SKM-1 treated with dmso at 0.1 percent for 144 hours (cell line): ENCODE measurements around the gene BNC1.

ENCODE experiments used
- DNase-seq: peaks from one replicate; lab custom pipeline; 2025; ENCODE audit not compliant: unreplicated experiment; lab: John Stamatoyannopoulos, UW

The BNC1 gene

DNA sequence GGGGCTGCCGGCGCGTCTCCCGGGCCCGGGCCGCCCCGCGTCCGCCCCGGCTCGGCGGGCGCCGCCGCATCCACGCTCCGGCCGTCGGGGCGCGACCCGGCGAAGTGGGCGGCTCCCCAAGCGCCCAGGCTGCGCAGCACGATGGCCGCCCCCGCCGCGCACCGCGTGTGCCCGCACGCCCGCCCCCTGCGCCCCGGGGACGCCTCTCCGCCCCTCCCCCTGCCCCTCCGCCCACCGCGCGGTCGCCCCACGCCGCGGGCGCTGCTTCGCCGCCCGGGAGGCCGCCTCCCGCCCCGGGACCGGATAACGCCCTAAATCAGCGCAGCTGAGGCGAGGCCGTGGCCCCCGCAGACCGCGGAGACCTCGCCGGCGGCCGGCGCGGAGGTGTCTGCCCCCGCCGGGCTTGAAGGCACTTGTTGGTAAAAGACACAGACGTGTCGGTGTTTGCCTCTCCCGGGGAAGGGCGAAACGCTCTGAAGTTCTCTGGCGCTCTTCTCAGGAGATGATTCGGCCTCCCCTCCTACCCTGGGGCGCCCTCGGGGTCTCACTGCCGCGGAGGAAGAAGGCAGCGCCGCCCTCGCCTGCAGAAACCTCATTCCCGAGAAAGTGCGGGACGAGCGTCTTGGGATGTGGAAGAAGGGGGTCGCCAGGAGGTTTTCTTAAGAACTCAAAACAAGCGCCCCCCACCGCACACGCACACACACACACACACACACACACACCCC, at the start of gene BNC1:
Gene BNC1, minus strand, starts transcription at position 106 of the 725 bp plus-strand sequence. Its CDS starts 36 bp downstream, at position 70.
- no peak for DNase-seq

- DNase-seq: no peak
Measured at GRCh38 chr15:83327041-83327440, 42.6 kb upstream of the BNC1 start.

DNA sequence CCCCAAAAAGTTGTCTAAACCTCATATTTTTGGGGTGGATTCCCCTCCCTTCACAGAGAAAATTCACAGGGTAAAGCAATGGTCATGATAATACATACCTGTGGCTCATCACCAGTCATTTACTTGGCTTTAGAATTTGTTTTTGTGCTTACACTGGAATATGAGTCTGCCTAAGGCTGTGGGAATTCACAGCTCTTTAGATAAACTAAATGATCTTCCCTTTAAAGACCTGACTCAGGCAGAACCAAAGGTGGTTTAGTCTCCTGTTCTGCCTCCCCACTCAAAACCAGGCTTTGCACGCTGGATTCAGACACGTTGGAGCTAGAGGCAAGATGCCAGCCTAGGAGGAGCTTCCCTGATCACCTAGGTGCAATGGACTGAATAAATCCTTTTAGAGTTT, 40.3 kb upstream of the BNC1 start:
- no peak for DNase-seq

DNA sequence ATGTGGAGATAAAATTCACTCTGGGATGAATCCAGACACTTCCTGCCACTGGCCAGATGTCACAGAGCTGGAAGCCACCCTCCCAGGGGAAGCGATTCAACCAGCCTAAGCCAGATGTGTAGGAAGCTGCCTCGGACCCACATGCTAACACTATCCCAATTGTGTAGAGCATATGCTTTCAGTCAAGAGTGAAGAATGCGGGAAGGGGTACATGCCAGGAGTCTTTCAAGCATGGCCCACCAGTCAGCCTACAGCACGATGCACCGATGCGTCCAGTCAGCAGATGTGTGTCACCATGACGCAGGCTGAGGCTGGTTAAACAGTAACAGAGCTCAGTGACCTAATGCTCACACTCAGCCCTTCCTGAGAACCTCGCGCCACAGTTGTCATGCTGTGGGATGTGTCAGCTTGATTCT, 38.8 kb upstream of the BNC1 start:
- DNase-seq: no peak

DNA sequence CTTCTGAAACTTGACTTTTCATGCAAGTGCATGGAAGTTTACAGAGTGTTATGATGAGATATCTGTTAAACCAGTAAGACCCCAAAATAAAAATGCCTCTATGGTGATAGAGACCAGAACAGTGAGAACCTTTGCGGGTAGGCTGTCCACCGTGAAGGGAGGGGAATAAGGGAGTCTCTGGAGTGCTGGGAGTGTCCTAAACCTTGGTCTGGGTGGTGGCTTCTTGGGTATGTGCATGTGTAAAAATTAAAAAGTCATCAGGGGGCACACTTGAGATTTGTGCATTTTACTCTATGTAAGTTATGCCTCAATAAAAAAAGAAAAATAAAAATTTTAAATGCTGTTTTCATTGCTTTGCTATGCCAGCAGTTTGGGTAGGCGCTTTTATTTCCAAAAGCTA, 38.2 kb upstream of the BNC1 start:
- no peak for DNase-seq

DNA sequence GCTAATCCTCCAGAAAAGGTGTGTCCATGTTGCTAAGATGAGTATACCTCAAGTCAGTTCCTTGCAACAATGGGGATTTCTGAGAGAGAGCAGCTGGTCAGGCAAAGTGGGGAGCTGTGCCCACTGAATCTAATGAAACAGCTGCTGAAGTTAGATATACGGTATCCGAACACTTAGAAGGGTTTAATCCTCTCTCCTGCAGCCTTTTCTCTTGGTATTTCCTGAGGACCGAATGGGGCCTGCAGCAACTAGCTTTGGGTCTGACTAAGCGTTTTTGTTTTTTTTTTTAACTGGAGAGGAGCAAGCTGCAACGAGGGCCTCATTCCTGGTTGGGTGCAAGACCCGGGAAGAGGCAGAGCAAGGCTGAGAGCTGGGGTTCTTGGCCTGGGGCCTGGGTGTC, 37.6 kb upstream of the BNC1 start:
- no peak for DNase-seq

- no peak for DNase-seq
Measured at GRCh38 chr15:83320844-83321243, 36.4 kb upstream of the BNC1 start.

DNA sequence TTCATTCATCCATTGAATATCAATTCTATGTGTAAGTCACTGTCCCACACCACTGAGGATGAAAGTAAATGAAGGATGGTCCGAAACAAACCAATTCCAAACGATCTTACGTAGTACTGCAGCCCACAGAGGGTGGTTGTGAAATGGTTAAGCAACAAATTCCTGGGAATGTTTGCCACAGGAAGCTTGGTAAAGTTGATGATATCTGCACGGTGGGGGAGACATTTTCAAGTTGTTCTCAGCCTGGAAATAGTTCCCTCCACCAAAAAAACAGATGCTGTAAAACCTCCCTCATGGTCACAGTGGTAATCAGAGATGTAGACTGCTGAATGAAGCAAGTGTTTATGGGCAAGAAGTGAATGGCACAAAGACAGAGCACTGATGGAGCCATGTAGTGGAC, 35.9 kb upstream of the BNC1 start:
- DNase-seq: no peak

DNA sequence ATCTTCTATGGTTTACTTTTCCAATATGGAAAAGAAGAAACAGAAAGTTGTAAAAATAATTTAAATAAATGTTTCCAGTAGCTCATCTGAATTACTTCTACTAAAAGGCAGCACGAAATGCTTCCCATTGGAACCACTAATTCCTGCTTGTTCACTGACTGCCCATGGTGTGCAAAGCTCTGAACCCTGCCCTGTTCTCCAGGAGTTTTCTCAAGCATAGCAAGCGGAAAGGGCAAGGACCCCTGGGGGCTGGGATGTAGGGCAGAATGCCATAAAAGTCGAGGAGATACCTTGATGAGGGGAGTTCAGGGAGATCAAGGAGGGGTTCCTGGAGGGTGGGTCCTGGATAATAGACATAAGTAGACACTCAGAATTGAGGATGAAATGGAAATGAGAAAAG, 35.3 kb upstream of the BNC1 start:
- no peak for DNase-seq

DNA sequence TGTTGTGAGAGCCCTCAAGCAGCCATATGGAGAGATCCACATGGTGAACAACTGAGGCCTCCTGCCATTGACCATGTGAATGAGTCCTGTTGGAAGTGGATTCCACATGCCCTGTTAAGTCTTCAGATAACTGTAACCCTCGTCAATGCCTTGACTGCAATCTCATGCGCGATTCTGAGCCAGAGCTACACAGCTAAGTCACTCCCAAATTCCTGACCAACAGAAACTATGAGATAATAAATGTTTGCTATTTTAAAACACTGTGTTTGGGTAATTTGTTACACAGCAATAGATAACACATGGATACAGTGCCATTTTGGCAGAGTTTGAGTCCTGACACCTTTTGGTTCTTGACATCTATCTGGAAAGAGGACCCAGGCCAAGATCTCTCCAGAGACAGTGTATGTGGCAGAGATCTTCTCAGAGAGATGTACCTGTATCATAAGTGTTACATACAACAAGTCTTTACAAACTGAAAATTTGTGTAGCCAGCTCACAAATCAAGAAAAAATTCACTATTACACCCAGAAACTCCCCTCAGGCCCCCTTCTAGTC, 34.5 kb upstream of the BNC1 start:
- no peak for DNase-seq

GRCh38 chr15:83318036-83318435, 33.6 kb upstream of the BNC1 start:
- no peak for DNase-seq

GRCh38 chr15:83312071-83312470, 27.6 kb upstream of the BNC1 start:
- no peak for DNase-seq

DNA sequence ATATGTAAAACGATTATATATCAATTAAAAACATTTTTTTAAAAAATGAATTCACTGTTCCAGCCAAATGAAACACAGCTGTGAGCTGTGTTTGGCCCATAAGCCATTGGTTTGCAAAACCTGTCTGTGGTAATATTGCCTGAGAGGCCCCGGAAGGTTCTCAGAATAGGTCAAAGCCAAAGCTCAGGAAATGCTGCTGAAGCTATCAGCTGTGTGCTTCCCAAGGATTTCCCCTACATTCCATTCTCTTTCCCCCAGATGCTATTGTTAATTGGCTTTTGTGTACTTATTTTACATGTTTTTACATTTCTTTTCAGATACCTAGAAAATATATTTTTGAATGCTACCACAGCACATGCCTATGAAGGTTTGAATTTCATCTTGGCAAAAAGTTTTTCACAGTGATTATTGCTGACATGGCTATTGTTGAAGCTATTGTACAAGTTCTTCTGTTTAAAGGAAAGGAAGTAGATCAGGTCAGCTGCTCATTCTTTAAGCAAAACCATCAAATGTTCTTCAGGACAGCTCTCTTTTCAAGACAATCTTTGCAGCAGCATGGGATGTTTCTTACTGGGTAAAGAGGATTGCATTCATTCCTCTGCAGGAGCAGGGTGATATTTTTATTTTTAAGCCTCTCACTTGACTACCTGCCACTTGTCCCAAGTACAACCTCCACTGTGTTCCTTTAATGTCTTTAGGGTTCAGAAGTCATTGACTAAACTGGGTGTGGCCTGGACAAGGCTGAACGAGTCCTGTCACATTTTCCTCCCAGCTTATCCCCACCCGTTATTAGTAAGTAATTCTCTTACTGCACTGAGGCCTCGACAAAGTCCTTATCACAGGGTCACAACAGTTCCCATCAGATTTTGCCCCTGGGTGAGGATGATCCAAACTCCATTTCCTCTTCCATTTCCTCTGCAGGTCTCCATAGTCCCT, 26.3 kb upstream of the BNC1 start:
- no peak for DNase-seq

GRCh38 chr15:83308671-83309070, 24.2 kb upstream of the BNC1 start:
- DNase-seq: no peak

DNA sequence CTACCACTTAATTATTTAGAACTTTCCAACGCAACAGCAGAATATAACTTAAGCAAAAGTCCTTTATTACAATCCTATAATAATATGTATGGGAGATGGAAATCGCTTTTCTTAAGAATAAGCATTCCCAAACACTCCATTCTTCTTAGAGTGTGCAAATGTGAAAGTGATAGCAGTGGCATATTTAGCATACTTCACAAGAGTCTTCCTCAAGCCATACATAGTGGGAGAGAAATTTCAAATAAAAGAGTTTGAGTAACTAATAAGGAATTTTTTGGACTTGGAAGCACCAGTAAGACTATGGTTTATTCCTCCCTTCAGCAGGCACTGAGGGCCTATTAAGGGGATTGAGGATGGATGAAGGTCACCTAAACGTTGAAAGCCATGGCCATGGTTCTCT, 22.1 kb upstream of the BNC1 start:
- no peak for DNase-seq

GRCh38 chr15:83305704-83306291, 21.3 kb upstream of the BNC1 start:
- no peak for DNase-seq

DNA sequence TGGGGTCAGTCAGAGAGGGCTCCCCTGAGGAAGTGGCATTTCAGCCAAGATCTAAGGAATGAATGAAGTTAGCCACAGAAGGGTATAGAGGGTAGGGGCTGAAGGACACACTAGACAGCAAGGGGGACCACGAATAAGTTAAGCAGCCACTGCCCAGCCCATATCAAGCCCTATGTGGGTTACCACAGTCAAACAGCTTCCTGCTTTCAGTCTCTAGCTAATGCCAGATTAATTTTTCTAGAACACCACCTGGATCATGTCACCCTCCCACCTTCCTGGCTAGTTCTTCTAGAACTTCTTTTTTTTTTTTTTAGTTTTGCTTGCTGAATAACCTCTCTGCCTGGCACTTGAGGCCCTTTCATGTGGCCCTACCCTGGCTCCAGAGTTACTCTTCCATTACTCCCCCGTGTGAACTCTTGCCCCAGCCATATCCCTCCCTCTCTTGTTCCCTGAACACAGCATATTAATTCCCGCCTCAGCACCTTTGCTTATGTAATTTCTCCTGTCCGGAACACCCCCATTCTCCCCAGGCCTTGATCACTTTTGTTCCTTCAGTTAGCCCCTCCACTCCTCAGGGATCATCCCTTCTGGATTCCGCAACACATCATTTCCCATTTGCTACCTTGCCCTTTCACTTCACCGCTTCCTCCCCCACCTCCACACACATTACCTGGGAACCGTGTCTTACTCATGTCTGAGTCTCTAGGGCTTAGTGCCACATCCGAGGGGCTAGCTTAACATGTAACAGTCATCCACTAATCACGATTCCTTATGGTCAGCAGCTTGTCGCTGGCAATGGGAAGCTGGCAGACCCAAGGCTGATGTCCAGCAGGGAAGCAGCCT, 20.6 kb upstream of the BNC1 start:
- no peak for DNase-seq

DNA sequence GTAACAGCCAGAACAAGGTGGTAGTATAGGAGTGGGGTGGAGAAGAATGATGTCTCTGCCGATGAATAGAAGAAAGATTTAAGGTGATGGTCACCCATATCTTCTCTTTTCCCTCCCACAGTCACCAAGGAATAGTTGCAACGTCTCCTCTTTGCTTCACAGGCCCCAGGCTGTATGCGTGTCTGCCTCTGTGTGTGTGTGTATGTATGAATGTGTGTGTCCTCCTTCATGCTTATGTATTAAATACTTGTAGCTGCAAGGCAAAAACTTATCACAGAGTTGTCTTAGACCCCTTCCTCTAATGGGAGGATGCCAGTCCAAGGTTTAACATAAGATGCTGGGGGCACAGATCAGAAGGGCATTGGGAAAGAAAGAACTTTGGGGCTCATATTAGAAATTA, 19.1 kb upstream of the BNC1 start:
- no peak for DNase-seq

DNA sequence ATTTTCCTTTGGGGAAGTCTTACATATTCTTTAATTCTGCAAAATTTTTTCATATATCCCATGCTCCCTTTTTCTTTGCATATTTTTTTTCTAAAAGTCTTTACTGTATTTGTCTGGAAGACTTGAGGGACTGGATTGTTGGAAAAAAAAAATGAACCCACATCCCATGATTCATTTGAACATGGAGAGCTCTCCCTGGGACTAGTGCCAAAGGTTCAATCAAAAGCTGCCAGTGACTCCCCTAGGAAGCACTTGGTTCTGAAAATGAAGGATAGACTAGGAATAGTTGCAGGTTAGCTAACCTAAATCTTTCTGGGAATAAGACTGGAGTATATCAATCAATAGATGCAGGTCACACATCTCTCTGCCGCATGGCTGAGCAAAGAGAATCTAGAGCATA, 16.4 kb upstream of the BNC1 start:
- DNase-seq: no peak

GRCh38 chr15:83299462-83299861, 15.0 kb upstream of the BNC1 start:
- DNase-seq: no peak

DNA sequence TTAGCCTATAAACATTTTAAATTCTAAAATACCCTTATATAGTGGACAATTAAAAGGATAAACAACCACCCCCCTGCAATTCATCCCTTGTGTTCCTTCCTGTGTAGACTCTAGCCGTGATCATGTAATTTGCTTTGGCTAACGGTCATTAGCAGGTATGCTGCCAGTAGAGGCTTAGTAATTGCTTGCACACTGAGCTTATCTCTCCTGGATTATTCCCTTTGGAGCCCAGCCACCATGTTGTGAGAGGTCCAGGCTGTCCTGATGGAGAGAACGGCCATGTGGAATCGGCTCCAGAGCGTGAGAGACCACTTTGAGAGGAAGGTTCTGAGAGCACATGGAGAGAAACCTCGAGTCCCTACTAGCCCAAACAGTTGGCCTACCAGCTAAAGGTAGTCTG, 11.0 kb upstream of the BNC1 start:
- DNase-seq: no peak
